ACC112 (cell line): ENCODE results near the gene SEMA4D.

Experiments
- H2AFZ ChIP-seq: fragments of 200-600 bp; sonication (generic); one replicate; pipeline ENCODE4 v1.6.0; 2017; ENCODE audit warnings: antibody characterized with exemption, low read length; ENCODE audit not compliant: unreplicated experiment
- H3K27ac ChIP-seq: fragments of 200-600 bp; sonication (generic); 2 replicates; pipeline ENCODE4 v1.5.1; 2014; ENCODE audit warnings: low read depth, mild to moderate bottlenecking, antibody characterized with exemption, low read length, moderate library complexity
- H3K27me3 ChIP-seq: fragments of 200-600 bp; sonication (generic); 2 replicates; pipeline ENCODE4 v1.6.1; 2014; ENCODE audit warnings: mild to moderate bottlenecking, antibody characterized with exemption, low read length, moderate library complexity, mixed read lengths; ENCODE audit not compliant: insufficient read depth
- H3K36me3 ChIP-seq: fragments of 200-600 bp; sonication (generic); 2 replicates; pipeline ENCODE4 v1.6.1; 2016; ENCODE audit warnings: mild to moderate bottlenecking, antibody characterized with exemption, low read length, moderate library complexity, mixed read lengths; ENCODE audit not compliant: insufficient read depth
- H3K4me1 ChIP-seq: fragments of 200-600 bp; sonication (generic); one replicate; pipeline ENCODE4 v1.6.1; 2016; ENCODE audit warnings: low read length, mixed read lengths; ENCODE audit not compliant: insufficient read depth, unreplicated experiment, control insufficient read depth
- H3K4me3 ChIP-seq: fragments of 200-600 bp; sonication (generic); 2 replicates; pipeline ENCODE4 v1.5.1; 2014; ENCODE audit warnings: mild to moderate bottlenecking, low read depth, low read length
- H3K79me2 ChIP-seq: fragments of 200-600 bp; sonication (generic); one replicate; pipeline ENCODE4 v1.6.0; 2016; ENCODE audit warnings: low read length; ENCODE audit not compliant: control insufficient read depth, unreplicated experiment, insufficient read depth

Gene SEMA4D

GRCh38 chr9:89518466-89519365 lies 20.8 kb upstream of the SEMA4D start:
- H3K27me3 ChIP-seq: peaks cover 18% of the 10 kb centered on the region
- no peaks in the 10 kb centered on the region for H3K79me2 ChIP-seq
- no peak overlapping the region for H3K4me3 ChIP-seq
- H3K27ac ChIP-seq: no peak overlapping the region
- H2AFZ ChIP-seq: no peak overlapping the region
- no peaks in the 10 kb centered on the region for H3K4me1 ChIP-seq
- H3K36me3 ChIP-seq: no peaks in the 10 kb centered on the region

GRCh38 chr9:89515416-89515815 lies 17.5 kb upstream of the SEMA4D start:
- Histone ChIP-seq H3K36me3 (no peaks in the 10 kb centered on the region), H3K27ac (no peak overlapping the region), H3K79me2 (no peaks in the 10 kb centered on the region), H3K27me3 (peaks cover 49% of the 10 kb centered on the region), H3K4me3 (no peak overlapping the region), H2AFZ (no peak overlapping the region), H3K4me1 (no peaks in the 10 kb centered on the region)

DNA sequence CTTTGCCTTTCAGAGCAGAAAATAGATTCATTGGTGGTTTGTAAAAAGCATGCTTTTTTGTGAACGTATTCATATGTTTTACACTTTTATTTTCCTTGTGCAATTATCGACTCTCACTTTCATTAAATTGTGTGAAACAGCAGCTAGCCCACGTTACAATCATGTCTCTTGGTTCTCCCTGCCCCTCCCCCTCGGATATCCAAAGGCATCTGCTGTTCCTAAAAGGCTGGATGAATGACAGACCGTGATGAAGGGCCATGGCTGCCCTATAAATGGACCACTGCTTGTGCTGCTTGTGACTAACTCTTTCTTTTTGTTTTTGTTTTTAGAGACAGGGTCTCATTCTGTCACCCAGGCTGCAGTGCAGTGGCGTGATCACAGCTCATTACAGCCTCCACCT lies 17.0 kb upstream of the SEMA4D start:
- no peaks in the 10 kb centered on the region for H3K36me3 ChIP-seq
- H2AFZ ChIP-seq: no peak overlapping the region
- no peak overlapping the region for H3K27ac ChIP-seq
- H3K27me3 ChIP-seq: peaks cover 53% of the 10 kb centered on the region
- H3K79me2 ChIP-seq: no peaks in the 10 kb centered on the region
- no peak overlapping the region for H3K4me3 ChIP-seq
- no peaks in the 10 kb centered on the region for H3K4me1 ChIP-seq

DNA sequence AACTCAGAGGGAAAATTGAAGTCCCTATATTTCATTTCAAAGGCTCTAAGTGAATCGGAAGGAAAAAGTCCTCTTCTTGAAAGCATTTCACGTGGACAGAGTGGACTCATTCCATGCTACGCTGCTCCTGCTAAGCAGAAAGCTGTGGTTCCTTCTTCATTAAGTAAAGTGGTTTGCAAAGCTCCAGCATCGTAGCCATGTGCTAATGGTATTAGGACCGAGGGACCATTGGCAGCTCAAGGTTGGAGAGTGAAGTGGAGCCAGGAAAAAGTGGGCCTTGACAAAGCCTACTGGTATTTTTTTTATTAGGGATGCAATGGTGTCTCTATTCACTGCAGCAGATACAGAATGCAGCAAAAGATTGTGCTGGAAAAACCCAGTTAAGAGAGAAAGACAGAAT lies 16.4 kb upstream of the SEMA4D start:
- Histone ChIP-seq H3K36me3 (no peaks in the 10 kb centered on the region), H3K4me3 (no peak overlapping the region), H3K79me2 (no peaks in the 10 kb centered on the region), H3K27me3 (peaks cover 56% of the 10 kb centered on the region), H3K4me1 (no peaks in the 10 kb centered on the region), H3K27ac (no peak overlapping the region), H2AFZ (no peak overlapping the region)

DNA sequence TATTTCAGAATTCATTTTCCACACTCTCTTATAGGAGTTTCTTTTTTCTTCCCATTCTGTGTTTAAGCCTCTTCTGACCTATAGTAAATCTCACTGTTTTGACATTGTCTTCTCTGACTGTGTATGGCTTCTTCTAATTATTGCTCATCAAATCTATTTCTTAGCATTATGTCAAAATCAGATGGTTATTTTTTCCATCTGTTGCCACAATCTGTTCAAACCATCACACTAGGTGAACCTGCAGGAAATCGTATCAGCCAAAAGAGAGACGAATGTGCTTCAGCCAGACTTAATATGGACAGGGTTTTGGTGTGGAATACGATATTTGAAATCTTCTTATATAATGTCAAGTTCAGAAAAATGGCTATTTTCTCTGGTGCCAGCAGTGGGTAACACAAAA lies 15.9 kb upstream of the SEMA4D start:
- no peaks in the 10 kb centered on the region for H3K4me1 ChIP-seq
- H3K36me3 ChIP-seq: no peaks in the 10 kb centered on the region
- H2AFZ ChIP-seq: no peak overlapping the region
- H3K27ac ChIP-seq: no peak overlapping the region
- no peaks in the 10 kb centered on the region for H3K79me2 ChIP-seq
- no peak overlapping the region for H3K4me3 ChIP-seq
- peaks cover 61% of the 10 kb centered on the region for H3K27me3 ChIP-seq

GRCh38 chr9:89512382-89512781 lies 14.5 kb upstream of the SEMA4D start:
- peaks cover 67% of the 10 kb centered on the region for H3K27me3 ChIP-seq
- no peak overlapping the region for H3K4me3 ChIP-seq
- no peaks in the 10 kb centered on the region for H3K4me1 ChIP-seq
- H3K36me3 ChIP-seq: no peaks in the 10 kb centered on the region
- no peak overlapping the region for H3K27ac ChIP-seq
- H2AFZ ChIP-seq: no peak overlapping the region
- H3K79me2 ChIP-seq: no peaks in the 10 kb centered on the region

GRCh38 chr9:89508951-89509615 lies 11.2 kb upstream of the SEMA4D start:
- Histone ChIP-seq H3K27ac (no peak overlapping the region), H3K4me3 (no peak overlapping the region), H3K27me3 (peaks cover 72% of the 10 kb centered on the region), H3K4me1 (no peaks in the 10 kb centered on the region), H2AFZ (no peak overlapping the region), H3K36me3 (no peaks in the 10 kb centered on the region), H3K79me2 (no peaks in the 10 kb centered on the region)

GRCh38 chr9:89505911-89506310 lies 8.0 kb upstream of the SEMA4D start:
- H3K36me3 ChIP-seq: no peaks in the 10 kb centered on the region
- peaks cover 70% of the 10 kb centered on the region for H3K27me3 ChIP-seq
- no peak overlapping the region for H3K4me3 ChIP-seq
- H3K4me1 ChIP-seq: no peaks in the 10 kb centered on the region
- H2AFZ ChIP-seq: no peak overlapping the region
- no peaks in the 10 kb centered on the region for H3K79me2 ChIP-seq
- no peak overlapping the region for H3K27ac ChIP-seq

DNA sequence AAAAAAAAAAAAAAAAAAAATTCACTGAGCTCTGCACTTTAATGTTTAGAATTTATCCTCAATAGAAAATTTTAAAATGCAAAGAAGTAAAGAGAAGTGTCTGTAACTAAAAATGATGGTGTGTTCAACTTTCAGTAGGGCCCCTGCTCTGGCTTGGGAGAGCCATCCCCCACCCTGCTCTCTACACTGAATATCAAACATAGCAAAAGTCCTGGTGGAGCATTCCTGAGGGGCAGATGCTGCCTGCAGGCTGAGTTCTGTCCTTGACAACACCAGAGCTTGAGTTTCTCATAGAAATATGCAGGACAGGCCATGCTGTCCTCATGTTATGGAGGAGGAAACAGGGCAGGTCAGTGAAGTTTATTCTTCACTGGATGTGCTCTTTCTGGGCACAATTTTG lies 7.1 kb upstream of the SEMA4D start:
- Histone ChIP-seq H3K36me3 (no peaks in the 10 kb centered on the region), H3K27me3 (peaks cover 67% of the 10 kb centered on the region), H3K4me3 (no peak overlapping the region), H3K27ac (no peak overlapping the region), H2AFZ (no peak overlapping the region), H3K79me2 (no peaks in the 10 kb centered on the region), H3K4me1 (no peaks in the 10 kb centered on the region)

DNA sequence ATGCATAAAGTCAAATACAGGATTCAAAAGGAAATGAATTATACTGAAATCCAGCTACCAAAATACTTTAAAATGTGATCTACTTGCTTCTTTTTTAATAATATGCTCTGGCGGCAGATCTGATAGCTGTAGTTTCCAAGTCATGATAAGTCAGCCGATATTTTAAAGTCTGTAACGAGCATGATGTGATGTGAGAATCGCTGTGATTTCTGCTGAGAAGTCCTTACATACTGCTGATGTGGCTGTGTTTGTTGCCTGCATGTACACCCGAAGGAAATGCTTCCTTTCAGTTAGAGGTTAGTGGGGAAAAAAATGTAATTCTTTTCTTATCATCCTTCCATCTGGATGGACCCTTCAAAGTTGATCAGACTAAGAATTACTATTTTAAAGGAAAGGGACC lies 4.8 kb upstream of the SEMA4D start:
- Histone ChIP-seq H3K4me3 (no peak overlapping the region), H3K36me3 (no peaks in the 10 kb centered on the region), H3K27me3 (peaks cover 74% of the 10 kb centered on the region), H2AFZ (no peak overlapping the region), H3K79me2 (no peaks in the 10 kb centered on the region), H3K27ac (no peak overlapping the region), H3K4me1 (no peaks in the 10 kb centered on the region)
